Activated CD4-positive, alpha-beta T cell treated with anti-CD3 and anti-CD28 coated beads, Interleukin-2, amount 50 U/mL, for 1 hour (primary cell): ENCODE results near the gene RASD1.

Source experiments
- DNase-seq: peaks from one replicate; pipeline ENCODE4 v3.0.0-alpha.2; 2020

The RASD1 gene

GRCh38 chr17:17496189-17497064 lies at the start of gene RASD1:
RASD1 (minus strand) TSS chr17:17496395; CDS start chr17:17496181, 214 bp downstream.
- peak; percentile 72 for DNase-seq

GRCh38 chr17:17545984-17546383 lies 49.8 kb upstream of the RASD1 start:
- DNase-seq, result no peak

- no peak for DNase-seq
These were observed 49.0 kb upstream of the RASD1 start for GRCh38 chr17:17545031-17545820.

- DNase-seq, result no peak
These were observed 46.9 kb upstream of the RASD1 start for GRCh38 chr17:17542906-17543635.

GRCh38 chr17:17541640-17542001 lies 45.4 kb upstream of the RASD1 start:
- DNase-seq, result no peak

GRCh38 chr17:17540935-17541639 lies 44.9 kb upstream of the RASD1 start:
- no peak for DNase-seq

GRCh38 chr17:17540278-17540906 lies 44.2 kb upstream of the RASD1 start:
- DNase-seq, result no peak

- DNase-seq, result no peak
These were observed 43.4 kb upstream of the RASD1 start for GRCh38 chr17:17539591-17539990.

GRCh38 chr17:17538417-17539391 lies 42.5 kb upstream of the RASD1 start:
- no peak for DNase-seq

- no peak for DNase-seq
These were observed 41.3 kb upstream of the RASD1 start for GRCh38 chr17:17537311-17538099.

- no peak for DNase-seq
These were observed 40.5 kb upstream of the RASD1 start for GRCh38 chr17:17536702-17537101.

- no peak for DNase-seq
These were observed 39.8 kb upstream of the RASD1 start for GRCh38 chr17:17535957-17536356.

GRCh38 chr17:17533901-17534441 lies 37.8 kb upstream of the RASD1 start:
- DNase-seq, result no peak

- DNase-seq, result no peak
These were observed 36.8 kb upstream of the RASD1 start for GRCh38 chr17:17532991-17533390.

GRCh38 chr17:17531156-17531555 lies 35.0 kb upstream of the RASD1 start:
- no peak for DNase-seq

GRCh38 chr17:17528696-17529652 lies 32.8 kb upstream of the RASD1 start:
- DNase-seq, result no peak

GRCh38 chr17:17527956-17528500 lies 31.8 kb upstream of the RASD1 start:
- DNase-seq, result no peak

- no peak for DNase-seq
These were observed 31.3 kb upstream of the RASD1 start for GRCh38 chr17:17527534-17527933.
